Mesothelial cell of epicardium (in vitro differentiated cells): Measurements from ENCODE around the gene MUC4. TPM values are rescaled to one million over a fixed set of nuclear protein-coding genes. Genes with fewer than 3 reads are reported as not detected.

Source experiments
- DNase-seq, 2 experiments: peaks; one replicate each; pipeline ENCODE4 v3.0.0; 2021; ENCODE audit warnings: low spot score in 2 of 2; ENCODE audit not compliant: unreplicated experiment in 2 of 2
- H3K27ac Mint-ChIP-seq: 2 replicates; pipeline ENCODE4 v1.8.0; 2021; ENCODE audit warnings: mixed read lengths
- H3K27me3 Mint-ChIP-seq: 2 replicates; pipeline ENCODE4 v1.8.0; 2021; ENCODE audit warnings: low read depth, mixed read lengths
- H3K36me3 Mint-ChIP-seq: 2 replicates; pipeline ENCODE4 v1.8.0; 2021; ENCODE audit warnings: mixed read lengths
- H3K4me1 Mint-ChIP-seq: 2 replicates; pipeline ENCODE4 v1.8.0; 2021; ENCODE audit warnings: mixed read lengths
- H3K4me3 Mint-ChIP-seq: 2 replicates; pipeline ENCODE4 v1.8.0; 2021; ENCODE audit warnings: mild to moderate bottlenecking, moderate library complexity, mixed read lengths
- H3K9me3 Mint-ChIP-seq: 2 replicates; pipeline ENCODE4 v1.8.0; 2021; ENCODE audit warnings: mixed read lengths
- CTCF ChIP-seq: fragments of 200-600 bp; sonication (generic); IDR thresholded peaks from one replicate; pipeline ENCODE4 v1.5.0; 2021; ENCODE audit warnings: antibody characterized with exemption; ENCODE audit not compliant: unreplicated experiment
- total RNA-seq: library from RNA; stranded (reverse); gene quantifications from 3 replicates; pipeline ENCODE4 v1.2.1, GENCODE V29; 2021

Gene MUC4
- total RNA-seq, 1 donor from 2014 or later = 0.96 TPM

DNA sequence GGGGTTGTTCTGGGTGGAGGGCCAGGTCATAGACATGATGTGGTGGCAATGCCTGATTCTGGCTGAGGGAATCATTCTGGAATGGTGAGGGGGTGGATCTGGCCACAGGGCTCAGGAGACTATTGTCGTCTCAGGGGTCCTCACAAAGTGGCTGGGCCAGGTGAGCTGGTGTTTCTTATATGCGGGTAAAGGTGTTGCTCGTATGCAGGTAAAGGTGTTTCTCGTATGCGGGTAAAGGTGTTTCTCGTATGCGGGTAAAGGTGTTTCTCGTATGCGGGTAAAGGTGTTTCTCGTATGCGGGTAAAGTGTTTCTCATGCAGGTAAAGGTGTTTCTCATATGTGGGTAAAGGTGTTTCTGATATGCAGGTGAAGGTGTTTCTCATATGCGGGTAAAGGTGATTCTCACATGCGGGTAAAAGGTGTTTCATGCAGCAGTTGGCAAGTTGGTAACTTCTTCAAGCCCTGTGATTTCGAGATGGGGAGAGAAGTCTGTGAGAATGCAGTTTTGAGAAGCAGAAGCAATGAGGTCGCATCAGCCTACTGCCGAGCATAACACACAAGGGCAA lies 10.5 kb upstream of the MUC4 start:
- H3K4me3 Mint-ChIP-seq = no peak overlapping the region
- no peaks in the 10 kb centered on the region for H3K27me3 Mint-ChIP-seq
- no peaks in the 10 kb centered on the region for H3K9me3 Mint-ChIP-seq
- no peak for DNase-seq
- no peak for TF ChIP-seq CTCF
- peaks cover 3% of the 10 kb centered on the region for H3K4me1 Mint-ChIP-seq
- H3K36me3 Mint-ChIP-seq = no peaks in the 10 kb centered on the region
- H3K27ac Mint-ChIP-seq = no peak overlapping the region

GRCh38 chr3:195821403-195822130 lies 9.8 kb upstream of the MUC4 start:
- DNase-seq = no peak
- Mint-ChIP-seq H3K4me3 (no peak overlapping the region), H3K27ac (no peak overlapping the region), H3K27me3 (no peaks in the 10 kb centered on the region), H3K9me3 (no peaks in the 10 kb centered on the region), H3K36me3 (no peaks in the 10 kb centered on the region), H3K4me1 (peaks cover 3% of the 10 kb centered on the region)
- TF ChIP-seq CTCF = no peak

GRCh38 chr3:195820901-195821300 lies 9.2 kb upstream of the MUC4 start:
- H3K36me3 Mint-ChIP-seq = no peaks in the 10 kb centered on the region
- no peak for TF ChIP-seq CTCF
- H3K4me3 Mint-ChIP-seq = no peak overlapping the region
- DNase-seq = no peak
- H3K27me3 Mint-ChIP-seq = no peaks in the 10 kb centered on the region
- H3K9me3 Mint-ChIP-seq = no peaks in the 10 kb centered on the region
- H3K4me1 Mint-ChIP-seq = peaks cover 3% of the 10 kb centered on the region
- no peak overlapping the region for H3K27ac Mint-ChIP-seq

DNA sequence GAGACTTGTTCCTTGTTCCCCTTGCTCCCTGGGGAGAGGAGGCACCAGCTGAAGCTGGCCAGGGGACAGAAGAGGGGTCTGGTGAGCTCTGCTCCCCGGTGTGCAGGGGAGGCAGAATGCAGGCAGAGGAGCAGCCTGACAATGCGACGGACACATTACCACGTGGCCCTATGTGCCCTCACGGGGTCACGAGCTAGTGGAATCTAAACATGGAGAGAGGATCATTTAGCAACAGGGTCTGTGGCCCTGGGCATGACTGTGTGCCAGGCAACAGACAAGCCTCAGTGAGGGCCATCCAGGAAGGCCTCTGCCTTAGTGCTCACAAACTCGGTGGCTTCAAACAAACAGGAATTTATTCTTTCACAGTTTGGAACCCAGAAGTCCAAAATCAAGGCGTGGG lies 8.5 kb upstream of the MUC4 start:
- H3K4me1 Mint-ChIP-seq = peaks cover 3% of the 10 kb centered on the region
- no peaks in the 10 kb centered on the region for H3K9me3 Mint-ChIP-seq
- H3K27me3 Mint-ChIP-seq = no peaks in the 10 kb centered on the region
- H3K27ac Mint-ChIP-seq = no peak overlapping the region
- no peak overlapping the region for H3K4me3 Mint-ChIP-seq
- no peak for DNase-seq
- no peak for TF ChIP-seq CTCF
- H3K36me3 Mint-ChIP-seq = no peaks in the 10 kb centered on the region

DNA sequence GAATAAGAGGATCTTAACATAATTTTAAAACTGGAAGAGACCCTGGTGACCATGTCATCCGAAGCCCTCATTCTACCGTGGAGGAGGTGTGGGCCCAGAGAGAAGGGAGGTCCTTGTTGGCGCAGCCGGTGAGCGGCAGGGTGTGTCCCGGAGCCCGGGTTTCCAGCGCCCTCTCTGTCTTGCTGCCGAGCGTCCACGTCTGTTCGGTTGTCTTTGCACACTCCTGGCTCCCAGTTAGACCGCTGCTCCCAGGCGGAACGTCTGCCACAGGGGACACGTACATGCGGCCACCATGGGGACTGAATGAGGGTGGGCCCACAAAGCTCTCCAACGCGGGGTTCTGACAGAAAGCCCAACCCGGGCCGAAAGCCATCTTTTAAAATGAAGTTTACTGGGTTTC lies 6.6 kb upstream of the MUC4 start:
- Mint-ChIP-seq H3K4me3 (no peak overlapping the region), H3K36me3 (no peaks in the 10 kb centered on the region), H3K27ac (no peak overlapping the region), H3K4me1 (peaks cover 3% of the 10 kb centered on the region), H3K9me3 (no peaks in the 10 kb centered on the region), H3K27me3 (no peaks in the 10 kb centered on the region)
- DNase-seq = no peak
- no peak for TF ChIP-seq CTCF
